ENCODE data around the gene RPTOR.
"Not testable (repeated sequence)": the region's sequence is repeated elsewhere in the genome, so short reads cannot be mapped to it uniquely, and the experiment has no call there.

DNA sequence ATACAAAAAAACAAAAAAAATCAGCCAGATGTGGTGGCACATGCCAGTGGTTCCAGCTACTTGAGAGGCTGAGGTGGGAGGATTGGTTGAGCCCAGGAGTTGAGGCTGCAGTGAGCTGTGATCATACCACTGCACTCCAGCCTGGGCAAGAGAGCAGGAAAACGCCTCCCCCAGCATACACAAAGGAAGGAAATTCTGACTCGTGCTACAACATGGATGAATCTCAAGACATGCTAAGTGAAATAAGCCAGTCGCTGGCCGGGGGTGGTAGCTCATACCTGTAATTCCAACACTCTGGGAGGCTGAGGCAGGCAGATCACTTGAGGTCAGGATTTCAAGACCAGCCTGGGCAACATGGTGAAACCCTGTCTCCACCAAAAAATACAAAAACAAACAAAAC lies 37.5 kb upstream of the RPTOR start:
- TF ChIP-seq, protein P1, sequence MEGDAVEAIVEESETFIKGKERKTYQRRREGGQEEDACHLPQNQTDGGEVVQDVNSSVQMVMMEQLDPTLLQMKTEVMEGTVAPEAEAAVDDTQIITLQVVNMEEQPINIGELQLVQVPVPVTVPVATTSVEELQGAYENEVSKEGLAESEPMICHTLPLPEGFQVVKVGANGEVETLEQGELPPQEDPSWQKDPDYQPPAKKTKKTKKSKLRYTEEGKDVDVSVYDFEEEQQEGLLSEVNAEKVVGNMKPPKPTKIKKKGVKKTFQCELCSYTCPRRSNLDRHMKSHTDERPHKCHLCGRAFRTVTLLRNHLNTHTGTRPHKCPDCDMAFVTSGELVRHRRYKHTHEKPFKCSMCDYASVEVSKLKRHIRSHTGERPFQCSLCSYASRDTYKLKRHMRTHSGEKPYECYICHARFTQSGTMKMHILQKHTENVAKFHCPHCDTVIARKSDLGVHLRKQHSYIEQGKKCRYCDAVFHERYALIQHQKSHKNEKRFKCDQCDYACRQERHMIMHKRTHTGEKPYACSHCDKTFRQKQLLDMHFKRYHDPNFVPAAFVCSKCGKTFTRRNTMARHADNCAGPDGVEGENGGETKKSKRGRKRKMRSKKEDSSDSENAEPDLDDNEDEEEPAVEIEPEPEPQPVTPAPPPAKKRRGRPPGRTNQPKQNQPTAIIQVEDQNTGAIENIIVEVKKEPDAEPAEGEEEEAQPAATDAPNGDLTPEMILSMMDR (IDR thresholded peaks at IDR 0.05; ENCODE audit: insufficient read depth, low read depth, low read length) = not testable (repeated sequence)
- not testable (repeated sequence) for TF ChIP-seq EZH2 (IDR thresholded peaks at IDR 0.05; ENCODE audit: insufficient read depth, low read length)
